HG03175 (cell line): ENCODE measurements around the gene NGFR.

Experiments
- ATAC-seq: cut with Tn5 transposase; IDR thresholded peaks from one replicate; pipeline ENCODE4 v1.9.1; 2021; ENCODE audit warnings: mild to moderate bottlenecking, moderate library complexity; ENCODE audit not compliant: unreplicated experiment

Gene NGFR

GRCh38 chr17:49514071-49514721, 19.1 kb downstream of the NGFR start:
- no peak for ATAC-seq

GRCh38 chr17:49515196-49515770, 20.2 kb downstream of the NGFR start:
- ATAC-seq: peak; percentile 92

- ATAC-seq: no peak
Observed at GRCh38 chr17:49516180-49516579, 21.1 kb downstream of the NGFR start.

GRCh38 chr17:49518346-49519078, 23.4 kb downstream of the NGFR start:
- ATAC-seq: no peak

- ATAC-seq: no peak
Observed at GRCh38 chr17:49519781-49520180, 24.7 kb downstream of the NGFR start.

GRCh38 chr17:49520386-49521087, 25.4 kb downstream of the NGFR start:
- no peak for ATAC-seq

- ATAC-seq: no peak
Observed at GRCh38 chr17:49521088-49521450, 26.0 kb downstream of the NGFR start.

- ATAC-seq: no peak
Observed at GRCh38 chr17:49521471-49522356, 26.6 kb downstream of the NGFR start.

GRCh38 chr17:49522357-49522890, 27.3 kb downstream of the NGFR start:
- no peak for ATAC-seq

GRCh38 chr17:49523196-49523595, 28.1 kb downstream of the NGFR start:
- no peak for ATAC-seq

- ATAC-seq: no peak
Observed at GRCh38 chr17:49523706-49524472, 28.8 kb downstream of the NGFR start.

GRCh38 chr17:49524473-49525359, 29.6 kb downstream of the NGFR start:
- no peak for ATAC-seq

GRCh38 chr17:49525831-49526741, 31.0 kb downstream of the NGFR start:
- no peak for ATAC-seq

GRCh38 chr17:49527927-49528651, 33.0 kb downstream of the NGFR start:
- ATAC-seq: no peak

- ATAC-seq: no peak
Observed at GRCh38 chr17:49528966-49529365, 33.9 kb downstream of the NGFR start.

GRCh38 chr17:49530118-49530517, 35.0 kb downstream of the NGFR start:
- ATAC-seq: no peak

GRCh38 chr17:49543860-49544259, 48.8 kb downstream of the NGFR start:
- no peak for ATAC-seq
